SK-N-SH treated with all-trans-retinoic acid at 6 μM for 48 hours (cell line): ENCODE measurements around the gene ARHGAP8.

Source experiments
- ARNTL ChIP-seq: fragments of 450-650 bp; formaldehyde crosslinking; IDR thresholded peaks from 2 replicates; pipeline ENCODE4 v1.5.0; 2020; ENCODE audit warnings: low read depth, mild to moderate bottlenecking, moderate library complexity, borderline replicate concordance
- BACH2 ChIP-seq: fragments of 250-450 bp; sonication (Bioruptor Pico); IDR thresholded peaks from 2 replicates; pipeline ENCODE4 v1.9.0; 2021; ENCODE audit warnings: mild to moderate bottlenecking, borderline replicate concordance
- CREB5 ChIP-seq: fragments of 250-450 bp; sonication (Bioruptor Pico); IDR thresholded peaks from 2 replicates; pipeline ENCODE4 v1.5.1; 2020; ENCODE audit warnings: low read depth, mild to moderate bottlenecking, moderate library complexity
- ISL1 ChIP-seq: fragments of 250-450 bp; sonication (Bioruptor Pico); IDR thresholded peaks from 2 replicates; pipeline ENCODE4 v2.1.2; 2022; ENCODE audit warnings: mild to moderate bottlenecking, moderate library complexity
- OSR1 ChIP-seq: fragments of 250-450 bp; sonication (Bioruptor Pico); IDR thresholded peaks from 2 replicates; pipeline ENCODE4 v1.8.0; 2022; ENCODE audit warnings: moderate library complexity, mild to moderate bottlenecking, inconsistent platforms
- PATZ1 ChIP-seq: fragments of 250-450 bp; sonication (Bioruptor Pico); IDR thresholded peaks from 2 replicates; pipeline ENCODE4 v1.8.0; 2020; ENCODE audit warnings: mild to moderate bottlenecking, moderate library complexity, borderline replicate concordance
- POU6F1 ChIP-seq: fragments of 250-450 bp; sonication (Bioruptor Pico); IDR thresholded peaks from 2 replicates; pipeline ENCODE4 v1.8.0; 2021; ENCODE audit warnings: low read depth, mild to moderate bottlenecking, moderate library complexity, borderline replicate concordance
- PPARA ChIP-seq: fragments of 250-450 bp; sonication (Bioruptor Pico); IDR thresholded peaks from 2 replicates; pipeline ENCODE4 v1.5.0; 2020; ENCODE audit warnings: mild to moderate bottlenecking, borderline replicate concordance
- RARB ChIP-seq: fragments of 250-450 bp; sonication (Bioruptor Pico); IDR thresholded peaks from 2 replicates; pipeline ENCODE4 v1.8.0; 2021; ENCODE audit warnings: mild to moderate bottlenecking, moderate library complexity
- SNAI2 ChIP-seq: fragments of 250-450 bp; sonication (Bioruptor Pico); IDR thresholded peaks from 2 replicates; pipeline ENCODE4 v1.5.0; 2020; ENCODE audit warnings: mild to moderate bottlenecking, moderate library complexity
- TSHZ2 ChIP-seq: fragments of 250-450 bp; sonication (Bioruptor Pico); IDR thresholded peaks from 2 replicates; pipeline ENCODE4 v1.5.0; 2020; ENCODE audit warnings: mild to moderate bottlenecking, moderate library complexity
- ZFP3 ChIP-seq: fragments of 250-450 bp; sonication (Bioruptor Pico); IDR thresholded peaks from 2 replicates; pipeline ENCODE4 v1.5.0; 2020; ENCODE audit warnings: mild to moderate bottlenecking, moderate library complexity
- ZNF565 ChIP-seq: fragments of 450-650 bp; formaldehyde crosslinking; conservative IDR thresholded peaks from 2 replicates; pipeline ENCODE4 v1.5.0; 2020; ENCODE audit warnings: low read depth, mild to moderate bottlenecking, moderate library complexity
- ZNF70 ChIP-seq: fragments of 450-650 bp; formaldehyde crosslinking; IDR thresholded peaks from 2 replicates; pipeline ENCODE4 v1.5.0; 2020; ENCODE audit warnings: mild to moderate bottlenecking, moderate library complexity

- no peak for TF ChIP-seq PATZ1 (CRISPR knock-in tag)
- no peak for TF ChIP-seq SNAI2 (CRISPR knock-in tag)
- no peak for TF ChIP-seq CREB5 (CRISPR knock-in tag)
- TF ChIP-seq PPARA (CRISPR knock-in tag): no peak
- no peak for TF ChIP-seq ZFP3 (CRISPR knock-in tag)
- no peak for TF ChIP-seq ARNTL
- TF ChIP-seq TSHZ2: no peak
- TF ChIP-seq BACH2 (CRISPR knock-in tag): no peak
- TF ChIP-seq ZNF70 (CRISPR knock-in tag): no peak
- TF ChIP-seq ZNF565 (CRISPR knock-in tag): no peak
- no peak for TF ChIP-seq ISL1 (CRISPR knock-in tag)
- no peak for TF ChIP-seq POU6F1 (CRISPR knock-in tag)
- TF ChIP-seq RARB (CRISPR knock-in tag): no peak
- no peak for TF ChIP-seq OSR1 (CRISPR knock-in tag)
Observed at GRCh38 chr22:44894782-44895181, 142.4 kb downstream of the ARHGAP8 start.
